NCI-H345 treated with DMSO at 0.1 percent for 48 hours (cell line): ENCODE measurements around the gene CCDC192.

Experiments
- DNase-seq: peaks from one replicate; lab custom pipeline; 2025; ENCODE audit not compliant: unreplicated experiment; lab: John Stamatoyannopoulos, UW

CCDC192 gene

DNA sequence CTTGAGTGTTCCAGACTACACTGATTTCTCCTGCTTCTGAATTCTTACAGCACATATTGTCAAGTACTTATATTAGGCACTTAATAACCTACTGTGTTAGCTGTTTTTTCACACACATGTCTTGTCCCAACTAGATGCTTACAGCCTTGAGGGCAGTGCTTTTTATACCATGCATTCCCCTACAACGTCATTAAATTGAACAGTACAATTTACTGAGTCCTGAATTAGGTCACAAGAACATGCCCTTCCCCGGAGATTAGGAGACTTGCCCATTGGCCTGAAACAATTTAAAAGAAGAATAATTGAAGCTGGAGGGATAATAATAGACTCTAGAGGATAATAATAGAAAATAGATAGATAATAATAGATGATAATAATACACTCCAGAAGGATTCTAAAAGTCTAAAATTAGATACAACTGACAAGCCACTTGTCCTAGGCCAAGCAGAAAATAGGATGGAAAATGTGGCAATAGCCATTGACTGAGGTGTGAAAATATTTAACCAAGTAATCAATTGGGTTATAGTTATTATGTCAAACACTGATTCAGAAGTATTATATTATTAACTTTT lies 267.7 kb downstream of the CCDC192 start:
- no peak for DNase-seq

- no peak for DNase-seq
Measured at GRCh38 chr5:127975961-127976360, 272.8 kb downstream of the CCDC192 start.

DNA sequence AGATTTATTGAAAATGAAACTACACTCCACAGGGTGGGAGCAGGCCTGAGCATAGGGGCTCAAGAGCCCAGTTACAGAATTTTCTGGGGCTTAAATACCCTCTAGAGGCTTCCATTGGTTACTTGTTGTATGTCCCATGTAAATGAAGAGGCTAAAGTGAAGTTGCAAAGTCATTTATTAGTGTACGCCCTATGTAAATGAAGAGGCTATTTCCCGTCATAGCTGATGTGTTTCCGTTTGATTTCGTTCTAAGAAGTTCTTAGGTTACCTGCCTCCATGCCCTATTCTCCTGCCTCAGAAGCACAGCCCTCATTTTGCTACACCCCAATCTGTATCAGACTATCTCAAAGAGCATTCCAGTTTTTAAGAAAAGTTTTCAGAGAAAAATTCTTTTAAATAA lies 273.3 kb downstream of the CCDC192 start:
- DNase-seq, result no peak

GRCh38 chr5:127976991-127977717 lies 274.0 kb downstream of the CCDC192 start:
- DNase-seq, result no peak

DNA sequence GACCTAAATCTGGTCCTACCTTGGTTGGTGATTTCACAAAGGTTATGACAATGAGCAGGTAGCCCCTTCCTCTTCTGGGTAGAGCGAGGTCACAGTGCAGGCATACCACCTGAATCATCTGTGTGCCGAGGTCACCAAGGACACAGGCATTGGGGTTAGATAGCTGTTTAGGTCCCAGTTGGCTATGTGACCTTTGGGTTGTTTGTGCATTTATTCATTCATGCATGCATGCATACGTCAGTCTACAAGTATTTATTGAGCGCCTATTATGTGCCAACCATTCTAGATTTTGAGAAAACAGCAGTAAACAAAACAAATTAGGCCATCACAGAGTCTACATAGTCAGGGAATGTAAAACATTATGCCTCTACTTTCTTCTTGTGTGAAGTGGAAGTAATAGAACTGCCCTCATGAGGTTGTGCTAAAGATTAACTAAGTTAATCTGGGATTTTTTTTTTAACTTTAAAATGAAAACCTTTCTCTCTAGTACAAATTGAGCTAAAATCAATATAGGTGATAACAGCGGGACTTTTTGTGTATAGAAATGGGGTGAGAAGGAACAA lies 275.6 kb downstream of the CCDC192 start:
- DNase-seq, result no peak

GRCh38 chr5:127979475-127979874 lies 276.3 kb downstream of the CCDC192 start:
- DNase-seq, result no peak

GRCh38 chr5:127980843-127981242 lies 277.7 kb downstream of the CCDC192 start:
- no peak for DNase-seq

GRCh38 chr5:127981498-127981897 lies 278.3 kb downstream of the CCDC192 start:
- no peak for DNase-seq

DNA sequence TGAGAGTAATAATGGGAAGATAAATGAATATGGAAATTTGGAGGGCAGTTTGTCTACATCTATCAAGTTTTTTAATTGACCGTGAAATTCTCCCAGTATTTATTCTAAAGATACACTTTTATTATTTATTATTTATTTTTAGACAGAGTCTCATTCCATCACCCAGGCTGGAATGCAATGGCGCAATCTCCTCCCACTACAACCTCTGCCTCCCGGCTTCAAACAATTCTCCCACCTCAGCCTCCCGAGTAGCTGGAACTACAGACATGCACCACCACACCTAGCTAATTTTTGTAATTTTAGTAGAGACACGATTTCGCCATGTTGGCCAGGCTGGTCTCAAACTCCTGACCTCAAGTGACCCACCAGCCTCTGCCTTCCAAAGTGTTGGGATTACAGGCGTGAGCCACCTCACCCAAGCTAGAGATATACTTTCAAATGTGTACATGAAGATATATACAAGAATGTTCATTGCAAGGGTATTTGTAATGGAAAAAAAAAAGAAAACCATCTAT lies 282.7 kb downstream of the CCDC192 start:
- DNase-seq, result no peak

GRCh38 chr5:127987354-127988145 lies 284.4 kb downstream of the CCDC192 start:
- DNase-seq, result no peak

- peak; percentile 10 for DNase-seq
Measured at GRCh38 chr5:127988146-127988760, 285.1 kb downstream of the CCDC192 start.
